Esophagus muscularis mucosa (tissue), 4 donors: ENCODE results near the gene ADRA1B. TPM values are rescaled to one million over a fixed set of nuclear protein-coding genes. Genes with fewer than 3 reads are reported as not detected.
"Not testable (repeated sequence)": the region's sequence is repeated elsewhere in the genome, so short reads cannot be mapped to it uniquely, and the experiment has no call there.

ENCODE experiments used
- DNase-seq: peaks from one replicate; pipeline ENCODE4 v3.0.0-alpha.2; 2017; ENCODE audit errors: extremely low spot score
- H3K27ac ChIP-seq, 4 donors: fragments of 200-600 bp; sonication (generic); replicated peaks in 1 of 4; 1 replicate in 3 of 4; 2 replicates in 1 of 4; pipeline ENCODE4 v1.5.1; 2016 to 2019; ENCODE audit warnings: mild to moderate bottlenecking in 1 of 4
- H3K27me3 ChIP-seq, 4 donors: fragments of 200-600 bp; sonication (generic); one replicate each; pipeline versions ENCODE4 v1.5.1 to v1.6.0; 2016 to 2019
- H3K36me3 ChIP-seq, 4 donors: fragments of 200-600 bp; sonication (generic); one replicate each; pipeline ENCODE4 v1.5.1; 2016 to 2019
- H3K4me1 ChIP-seq, 4 donors: fragments of 200-600 bp; sonication (generic); one replicate each; pipeline ENCODE4 v1.5.1; 2016 to 2019
- H3K4me3 ChIP-seq, 4 donors: fragments of 200-600 bp; sonication (generic); 1 replicate in 2 of 4; 2 replicates in 2 of 4; pipeline ENCODE4 v1.5.1; 2016 to 2019; ENCODE audit warnings: mild to moderate bottlenecking in 4 of 4, moderate library complexity in 1 of 4
- H3K9me3 ChIP-seq, 4 donors: fragments of 200-600 bp; sonication (generic); 1 replicate in 3 of 4; 2 replicates in 1 of 4; pipeline ENCODE4 v1.5.1; 2016 to 2019
- CTCF ChIP-seq, 3 experiments: fragments of 200-600 bp in 2 of 3; fragments of 450-650 bp in 1 of 3; sonication (generic) in 2 of 3; IDR thresholded peaks; one replicate each; pipeline ENCODE4 v1.5.1; 2017 to 2019; ENCODE audit warnings: antibody characterized with exemption in 3 of 3, mild to moderate bottlenecking in 2 of 3, moderate library complexity in 1 of 3
- EP300 ChIP-seq: sonication (generic); formaldehyde crosslinking; IDR thresholded peaks from one replicate; pipeline ENCODE4 v1.6.1; 2017; ENCODE audit warnings: antibody characterized with exemption
- POLR2A ChIP-seq: fragments of 450-650 bp; IDR thresholded peaks from one replicate; pipeline ENCODE4 v1.6.1; 2017; ENCODE audit warnings: antibody characterized with exemption, moderate library complexity, mild to moderate bottlenecking, low read depth
- POLR2AphosphoS5 ChIP-seq, 2 donors: sonication (generic); formaldehyde crosslinking; IDR thresholded peaks; one replicate each; pipeline ENCODE4 v1.6.1; 2017; ENCODE audit warnings: antibody characterized with exemption in 2 of 2
- WGBS: methylation state at CpG from one replicate; pipeline ENCODE4 v1.1.5; 2018; 5-methylcytosine and 5-hydroxymethylcytosine counted together
- intact Hi-C: fragments of 100-400 bp; cut with DNase I; formaldehyde crosslinking; loops from one replicate; pipeline ENCODE4 v1.15.1; 2023
- total RNA-seq, 4 donors: library from RNA; depleted of rRNA; stranded (reverse); fragments of >200 nt; gene quantifications; one replicate each; pipeline versions ENCODE4 v1.1.0 to v1.2.1, GENCODE V29; 2016

The ADRA1B gene
- total RNA-seq, 4 donors from 2014 or later: 1.7 to 3.2 (median 2.6) TPM

GRCh38 chr5:160007514-160007913 is 91.2 kb downstream of the ADRA1B start:
- no peak for DNase-seq
- 88% methylated on average over 3 of the region's 3 CpGs for WGBS
- intact Hi-C loops: loop anchor here (10.0 kb wide), 1 partner anchor 843 kb away; no protein-coding TSS in a partner anchor
- peaks cover 14 to 28% (median 26%) of the 10 kb centered on the region in 4 donors for H3K4me1 ChIP-seq
- peaks cover 4 to 20% (median 11%) of the 10 kb centered on the region in 4 donors for H3K36me3 ChIP-seq
- H3K27me3 ChIP-seq: no peaks in the 10 kb centered on the region
- TF ChIP-seq EP300: no peak
- TF ChIP-seq POLR2A: no peak
- no peak for TF ChIP-seq CTCF (IDR thresholded peaks at IDR 0.05)
- TF ChIP-seq POLR2AphosphoS5 (IDR thresholded peaks at IDR 0.05): no peak
- H3K27ac ChIP-seq: no peak overlapping the region
- no peaks in the 10 kb centered on the region for H3K9me3 ChIP-seq
- H3K4me3 ChIP-seq: no peak overlapping the region

GRCh38 chr5:160008529-160008876 is 92.2 kb downstream of the ADRA1B start:
- peaks cover 10 to 29% (median 17%) of the 10 kb centered on the region in 4 donors for H3K36me3 ChIP-seq
- not testable (repeated sequence) for DNase-seq, H3K9me3 ChIP-seq, H3K27me3 ChIP-seq
- 81% methylated on average over 14 of the region's 14 CpGs for WGBS
- H3K27ac ChIP-seq: peak overlapping the region; percentile 87 to 89 (median 88)
- intact Hi-C loops: loop anchor here (10.0 kb wide), 1 partner anchor 844 kb away; no protein-coding TSS in a partner anchor
- H3K4me3 ChIP-seq: peak overlapping the region; percentile 66 to 95 (median 82)
- H3K4me1 ChIP-seq: peaks cover 14 to 28% (median 26%) of the 10 kb centered on the region in 4 donors

- H3K27ac ChIP-seq: peak within 1 kb of the TSS; percentile 87 to 89 (median 88)
- intact Hi-C loops: loop anchor here (10.0 kb wide), 1 partner anchor 844 kb away; no protein-coding TSS in a partner anchor
- TF ChIP-seq CTCF (IDR thresholded peaks at IDR 0.05) (no peak), EP300 (no peak), POLR2AphosphoS5 (IDR thresholded peaks at IDR 0.05) (peak; percentile 98 to 100), POLR2A (peak; percentile 60)
- peaks cover 14 to 28% (median 26%) of the 10 kb centered on the region in 4 donors for H3K4me1 ChIP-seq
- H3K27me3 ChIP-seq: no peaks in the 10 kb centered on the region
- WGBS: under 1% methylated on average over 31 of the region's 31 CpGs
- H3K36me3 ChIP-seq: peaks cover 12 to 35% (median 19%) of the 10 kb centered on the region in 4 donors
- H3K4me3 ChIP-seq: peak within 1 kb of the TSS; percentile 66 to 95 (median 82)
- DNase-seq: peak; percentile 99
- no peaks in the 10 kb centered on the region for H3K9me3 ChIP-seq
Measured at GRCh38 chr5:160008877-160009590, 92.8 kb downstream of the ADRA1B start, which contains the start of gene TTC1. TSS of gene TTC1 (plus strand) at chr5:160009139. CDS start at chr5:160010529, 1,390 bp downstream.

- peaks cover 14 to 28% (median 26%) of the 10 kb centered on the region in 4 donors for H3K4me1 ChIP-seq
- TF ChIP-seq EP300: no peak
- H3K27ac ChIP-seq: peak overlapping the region; percentile 87 to 89 (median 88)
- 6% methylated on average over 10 of the region's 11 CpGs for whole genome bisulfite sequencing
- no peak for DNase-seq
- H3K36me3 ChIP-seq: peaks cover 12 to 40% (median 20%) of the 10 kb centered on the region in 4 donors
- H3K4me3 ChIP-seq: peak overlapping the region; percentile 66 to 95 (median 82)
- no peaks in the 10 kb centered on the region for H3K27me3 ChIP-seq
- H3K9me3 ChIP-seq: no peaks in the 10 kb centered on the region
- intact Hi-C loops: loop anchor here (10.0 kb wide), 1 partner anchor 845 kb away; no protein-coding TSS in a partner anchor
Measured at GRCh38 chr5:160009591-160009989, 93.3 kb downstream of the ADRA1B start.

GRCh38 chr5:160011471-160011870 is 95.2 kb downstream of the ADRA1B start:
- TF ChIP-seq EP300 (no peak), CTCF (IDR thresholded peaks at IDR 0.05) (no peak), POLR2AphosphoS5 (IDR thresholded peaks at IDR 0.05) (no peak), POLR2A (no peak)
- intact Hi-C loops: no loop called here

GRCh38 chr5:160014197-160014596 is 97.9 kb downstream of the ADRA1B start:
- H3K9me3 ChIP-seq, H3K27ac ChIP-seq, H3K4me3 ChIP-seq, H3K27me3 ChIP-seq, DNase-seq, intact Hi-C loops: not testable (repeated sequence)
- H3K36me3 ChIP-seq: peaks cover 15 to 74% (median 32%) of the 10 kb centered on the region in 4 donors
- peaks cover 12 to 28% (median 24%) of the 10 kb centered on the region in 4 donors for H3K4me1 ChIP-seq
- 95% methylated on average over 6 of the region's 6 CpGs for WGBS

More at GRCh38 chr5:160011471-160011870, 95.2 kb downstream of the ADRA1B start:
- no peaks in the 10 kb centered on the region for H3K9me3 ChIP-seq
- H3K27ac ChIP-seq: no peak overlapping the region
- H3K4me1 ChIP-seq: peaks cover 14 to 28% (median 26%) of the 10 kb centered on the region in 4 donors
- H3K4me3 ChIP-seq: no peak overlapping the region
- H3K36me3 ChIP-seq: peaks cover 15 to 56% (median 32%) of the 10 kb centered on the region in 4 donors
- no peak for DNase-seq
- no peaks in the 10 kb centered on the region for H3K27me3 ChIP-seq
